Progenitor cell of endocrine pancreas (in vitro differentiated cells): ENCODE results near the gene ETV6. TPM values are rescaled to one million over a fixed set of nuclear protein-coding genes. Genes with fewer than 3 reads are reported as not detected.

ENCODE experiments used
- DNase-seq: peaks from one replicate; pipeline ENCODE4 v3.0.0; 2021; ENCODE audit warnings: low spot score; ENCODE audit not compliant: unreplicated experiment
- H3K27ac Mint-ChIP-seq: 2 replicates; pipeline ENCODE4 v1.8.0; 2021; ENCODE audit warnings: mild to moderate bottlenecking, moderate library complexity, mixed read lengths
- H3K27me3 Mint-ChIP-seq: 2 replicates; pipeline ENCODE4 v1.8.0; 2021; ENCODE audit warnings: mixed read lengths
- H3K36me3 Mint-ChIP-seq: 2 replicates; pipeline ENCODE4 v1.8.0; 2022; ENCODE audit warnings: mixed read lengths; ENCODE audit not compliant: insufficient read depth
- H3K4me1 Mint-ChIP-seq: 2 replicates; pipeline ENCODE4 v1.8.0; 2021; ENCODE audit warnings: low read depth, mixed read lengths
- H3K4me3 Mint-ChIP-seq: 2 replicates; pipeline ENCODE4 v1.8.0; 2021; ENCODE audit warnings: low read depth, mild to moderate bottlenecking, moderate library complexity, mixed read lengths
- H3K9me3 Mint-ChIP-seq: 2 replicates; pipeline ENCODE4 v1.8.0; 2021; ENCODE audit warnings: low read depth, mixed read lengths
- CTCF ChIP-seq: fragments of 200-600 bp; sonication (generic); IDR thresholded peaks from one replicate; pipeline ENCODE4 v1.5.0; 2021; ENCODE audit warnings: antibody characterized with exemption, mild to moderate bottlenecking; ENCODE audit not compliant: unreplicated experiment
- total RNA-seq: library from RNA; stranded (reverse); gene quantifications from 2 replicates; pipeline ENCODE4 v1.2.1, GENCODE V29; 2021

ETV6 gene
- total RNA-seq, 1 donor from 2014 or later = 55.2 TPM

GRCh38 chr12:11798856-11799501 lies 149.5 kb downstream of the ETV6 start:
- Mint-ChIP-seq H3K27ac (peak overlapping the region; percentile 3), H3K36me3 (peaks cover 12% of the 10 kb centered on the region), H3K4me3 (no peak overlapping the region), H3K4me1 (peaks cover 41% of the 10 kb centered on the region), H3K9me3 (peaks cover 7% of the 10 kb centered on the region), H3K27me3 (no peaks in the 10 kb centered on the region)
- DNase-seq = no peak
- no peak for TF ChIP-seq CTCF

- Mint-ChIP-seq H3K27ac (no peak overlapping the region), H3K4me1 (peaks cover 36% of the 10 kb centered on the region), H3K27me3 (no peaks in the 10 kb centered on the region), H3K9me3 (peaks cover 9% of the 10 kb centered on the region), H3K4me3 (no peak overlapping the region), H3K36me3 (peaks cover 15% of the 10 kb centered on the region)
- no peak for TF ChIP-seq CTCF
- DNase-seq = no peak
These were observed 150.0 kb downstream of the ETV6 start for GRCh38 chr12:11799502-11799873.

GRCh38 chr12:11801643-11802042 lies 152.2 kb downstream of the ETV6 start:
- Mint-ChIP-seq H3K27ac (no peak overlapping the region), H3K27me3 (no peaks in the 10 kb centered on the region), H3K4me3 (no peak overlapping the region), H3K36me3 (peaks cover 16% of the 10 kb centered on the region), H3K9me3 (peaks cover 9% of the 10 kb centered on the region), H3K4me1 (peaks cover 16% of the 10 kb centered on the region)
- no peak for TF ChIP-seq CTCF
- DNase-seq = no peak

- TF ChIP-seq CTCF = no peak
- Mint-ChIP-seq H3K27me3 (no peaks in the 10 kb centered on the region), H3K36me3 (peaks cover 18% of the 10 kb centered on the region), H3K9me3 (peaks cover 3% of the 10 kb centered on the region), H3K4me1 (peaks cover 4% of the 10 kb centered on the region), H3K4me3 (no peak overlapping the region), H3K27ac (no peak overlapping the region)
- DNase-seq = no peak
These were observed 154.7 kb downstream of the ETV6 start for GRCh38 chr12:11804130-11804529.

- peak; percentile 36 for TF ChIP-seq CTCF
- Mint-ChIP-seq H3K4me1 (peaks cover 5% of the 10 kb centered on the region), H3K27me3 (no peaks in the 10 kb centered on the region), H3K36me3 (peaks cover 18% of the 10 kb centered on the region), H3K9me3 (peaks cover 3% of the 10 kb centered on the region), H3K27ac (no peak overlapping the region), H3K4me3 (no peak overlapping the region)
- DNase-seq = no peak
These were observed 155.6 kb downstream of the ETV6 start for GRCh38 chr12:11805043-11805442.
